Hematopoietic multipotent progenitor cell treated with erythropoietin and hydrocortisone succinate and interleukin-3 and kit ligand, for 17 days (in vitro differentiated cells): Measurements from ENCODE around the gene BRMS1.
"Not testable (repeated sequence)": the region's sequence is repeated elsewhere in the genome, so short reads cannot be mapped to it uniquely, and the experiment has no call there.

ENCODE experiments used
- DNase-seq: peaks from one replicate; pipeline ENCODE4 v3.0.0-alpha.2; 2015; ENCODE audit warnings: low spot score

Gene BRMS1

GRCh38 chr11:66322732-66323427, 22.0 kb downstream of the BRMS1 start:
- no peak for DNase-seq

- DNase-seq = no peak
Observed at GRCh38 chr11:66321606-66322005, 23.3 kb downstream of the BRMS1 start.

GRCh38 chr11:66320748-66321147, 24.2 kb downstream of the BRMS1 start:
- not testable (repeated sequence) for DNase-seq

GRCh38 chr11:66320289-66320688, 24.6 kb downstream of the BRMS1 start:
- not testable (repeated sequence) for DNase-seq

GRCh38 chr11:66318600-66318970, 26.3 kb downstream of the BRMS1 start:
- no peak for DNase-seq

GRCh38 chr11:66317723-66318599, 26.9 kb downstream of the BRMS1 start:
- DNase-seq = no peak

GRCh38 chr11:66317322-66317722, 27.6 kb downstream of the BRMS1 start:
- no peak for DNase-seq

- DNase-seq = no peak
Observed at GRCh38 chr11:66316849-66317251, 28.1 kb downstream of the BRMS1 start, which contains the start of gene CD248. TSS of gene CD248 (minus strand) at chr11:66317044. CDS start at chr11:66317027, 17 bp downstream.

- no peak for DNase-seq
Observed at GRCh38 chr11:66315921-66316811, 28.7 kb downstream of the BRMS1 start.

GRCh38 chr11:66315498-66315885, 29.4 kb downstream of the BRMS1 start:
- DNase-seq = no peak

- no peak for DNase-seq
Observed at GRCh38 chr11:66314561-66315497, 30.1 kb downstream of the BRMS1 start.

- no peak for DNase-seq
Observed at GRCh38 chr11:66314186-66314501, 30.8 kb downstream of the BRMS1 start.

- DNase-seq = no peak
Observed at GRCh38 chr11:66313321-66314185, 31.4 kb downstream of the BRMS1 start.

GRCh38 chr11:66312549-66313320, 32.2 kb downstream of the BRMS1 start:
- DNase-seq = peak; percentile 98

- DNase-seq = peak; percentile 98
Observed at GRCh38 chr11:66311965-66312548, 32.8 kb downstream of the BRMS1 start.

- no peak for DNase-seq
Observed at GRCh38 chr11:66311470-66311964, 33.4 kb downstream of the BRMS1 start.

GRCh38 chr11:66310803-66311440, 34.0 kb downstream of the BRMS1 start:
- not testable (repeated sequence) for DNase-seq

GRCh38 chr11:66310324-66310723, 34.6 kb downstream of the BRMS1 start:
- no peak for DNase-seq
